MM.1S (cell line): Measurements from ENCODE around the gene PP2D1.

Experiments
- DNase-seq: peaks from one replicate; pipeline ENCODE4 v3.0.0-alpha.2; 2015
- H2AFZ ChIP-seq: fragments of 300-600 bp; sonication (generic); 2 replicates; pipeline ENCODE4 v1.6.0; 2016; ENCODE audit warnings: antibody characterized with exemption, low read length
- H3F3A ChIP-seq: fragments of 300-600 bp; sonication (generic); 2 replicates; pipeline ENCODE4 v1.6.1; 2016; ENCODE audit warnings: mild to moderate bottlenecking, antibody characterized with exemption, low read length, moderate library complexity, mixed read lengths; ENCODE audit not compliant: insufficient read depth
- H3K27ac ChIP-seq: fragments of 300-600 bp; sonication (generic); 2 replicates; pipeline ENCODE4 v1.5.1; 2016; ENCODE audit warnings: mild to moderate bottlenecking, low read length
- H3K27me3 ChIP-seq: fragments of 300-600 bp; sonication (generic); replicated peaks from 2 replicates; pipeline ENCODE4 v1.6.0; 2016; ENCODE audit warnings: low read length; ENCODE audit not compliant: insufficient read depth
- H3K36me3 ChIP-seq: fragments of 300-600 bp; sonication (generic); replicated peaks from 2 replicates; pipeline ENCODE4 v1.6.1; 2016; ENCODE audit warnings: mild to moderate bottlenecking, low read length, mixed read lengths; ENCODE audit not compliant: insufficient read depth
- H3K4me1 ChIP-seq: fragments of 300-600 bp; sonication (generic); 2 replicates; pipeline ENCODE4 v1.6.1; 2016; ENCODE audit warnings: low read length, mixed read lengths
- H3K4me2 ChIP-seq: fragments of 300-600 bp; sonication (generic); 2 replicates; pipeline ENCODE4 v1.6.0; 2016; ENCODE audit warnings: low read depth, low read length
- H3K4me3 ChIP-seq: fragments of 300-600 bp; sonication (generic); 2 replicates; pipeline ENCODE4 v1.5.1; 2016; ENCODE audit warnings: low read length, mixed read lengths
- H3K79me2 ChIP-seq: fragments of 300-600 bp; sonication (generic); 2 replicates; pipeline ENCODE4 v1.6.1; 2016; ENCODE audit warnings: mixed run types, low read length, mixed read lengths
- H3K9ac ChIP-seq: fragments of 300-600 bp; sonication (generic); 2 replicates; pipeline ENCODE4 v1.6.1; 2016; ENCODE audit warnings: low read length, mixed read lengths
- H3K9me2 ChIP-seq: fragments of 300-600 bp; sonication (generic); replicated peaks from 2 replicates; pipeline ENCODE4 v1.6.1; 2016; ENCODE audit warnings: mild to moderate bottlenecking, low read length, mixed read lengths; ENCODE audit not compliant: insufficient read depth
- H3K9me3 ChIP-seq: fragments of 300-600 bp; sonication (generic); replicated peaks from 2 replicates; pipeline ENCODE4 v1.6.1; 2016; ENCODE audit warnings: mild to moderate bottlenecking, low read length, mixed read lengths; ENCODE audit not compliant: insufficient read depth
- H4K20me1 ChIP-seq: fragments of 300-600 bp; sonication (generic); 2 replicates; pipeline ENCODE4 v1.6.1; 2016; ENCODE audit warnings: mild to moderate bottlenecking, low read length, moderate library complexity, mixed read lengths; ENCODE audit not compliant: insufficient read depth
- EZH2 ChIP-seq: fragments of 300-600 bp; sonication (generic); optimal IDR thresholded peaks from 2 replicates; pipeline ENCODE3; 2017; ENCODE audit warnings: low read depth, mild to moderate bottlenecking, antibody characterized with exemption, low read length, mixed read lengths
- EZH2phosphoT487 ChIP-seq: fragments of 300-600 bp; sonication (generic); IDR thresholded peaks from 2 replicates; pipeline ENCODE4 v1.6.1; 2018; ENCODE audit warnings: antibody characterized with exemption, low read length
- TF ChIP-seq, protein P1 (sequence below): fragments of 300-600 bp; sonication (generic); IDR thresholded peaks from 2 replicates; pipeline ENCODE4 v1.5.1; 2016; ENCODE audit warnings: antibody characterized with exemption, low read length, mixed read lengths

PP2D1 gene

DNA sequence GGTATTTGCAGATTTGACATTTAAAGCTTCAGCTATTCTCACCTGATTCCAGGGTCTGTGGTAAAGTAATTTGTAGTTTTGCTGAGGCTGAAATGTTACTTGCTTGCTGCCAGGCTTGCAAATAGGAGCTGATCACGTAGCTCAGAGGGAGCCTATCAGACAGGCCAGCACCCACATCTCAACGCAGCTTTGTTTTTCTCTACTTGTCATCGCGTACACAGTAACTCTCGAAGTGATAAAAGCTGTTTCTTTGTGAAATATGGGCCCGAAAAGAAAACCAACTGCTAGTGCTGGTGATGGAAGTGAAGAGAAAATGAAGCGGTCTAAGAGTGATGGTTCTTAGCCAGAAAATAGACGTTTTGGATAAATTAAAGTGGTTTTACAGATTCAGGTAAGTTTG, 41.7 kb downstream of the PP2D1 start:
- Histone ChIP-seq H3K4me2 (no peak overlapping the region), H3K27me3 (no peaks in the 10 kb centered on the region), H3K27ac (no peak overlapping the region), H3F3A (no peaks in the 10 kb centered on the region), H2AFZ (no peak overlapping the region), H3K4me1 (no peaks in the 10 kb centered on the region), H4K20me1 (no peaks in the 10 kb centered on the region), H3K79me2 (peaks cover 70% of the 10 kb centered on the region), H3K9me3 (no peaks in the 10 kb centered on the region), H3K4me3 (no peak overlapping the region), H3K36me3 (no peaks in the 10 kb centered on the region; the same call in 1 of the 2 replicates), H3K9me2 (no peaks in the 10 kb centered on the region), H3K9ac (no peak overlapping the region)
- no peak for DNase-seq
- TF ChIP-seq EZH2phosphoT487, result no peak
- TF ChIP-seq EZH2, result no peak
- TF ChIP-seq, protein P1, sequence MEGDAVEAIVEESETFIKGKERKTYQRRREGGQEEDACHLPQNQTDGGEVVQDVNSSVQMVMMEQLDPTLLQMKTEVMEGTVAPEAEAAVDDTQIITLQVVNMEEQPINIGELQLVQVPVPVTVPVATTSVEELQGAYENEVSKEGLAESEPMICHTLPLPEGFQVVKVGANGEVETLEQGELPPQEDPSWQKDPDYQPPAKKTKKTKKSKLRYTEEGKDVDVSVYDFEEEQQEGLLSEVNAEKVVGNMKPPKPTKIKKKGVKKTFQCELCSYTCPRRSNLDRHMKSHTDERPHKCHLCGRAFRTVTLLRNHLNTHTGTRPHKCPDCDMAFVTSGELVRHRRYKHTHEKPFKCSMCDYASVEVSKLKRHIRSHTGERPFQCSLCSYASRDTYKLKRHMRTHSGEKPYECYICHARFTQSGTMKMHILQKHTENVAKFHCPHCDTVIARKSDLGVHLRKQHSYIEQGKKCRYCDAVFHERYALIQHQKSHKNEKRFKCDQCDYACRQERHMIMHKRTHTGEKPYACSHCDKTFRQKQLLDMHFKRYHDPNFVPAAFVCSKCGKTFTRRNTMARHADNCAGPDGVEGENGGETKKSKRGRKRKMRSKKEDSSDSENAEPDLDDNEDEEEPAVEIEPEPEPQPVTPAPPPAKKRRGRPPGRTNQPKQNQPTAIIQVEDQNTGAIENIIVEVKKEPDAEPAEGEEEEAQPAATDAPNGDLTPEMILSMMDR, result no peak

DNA sequence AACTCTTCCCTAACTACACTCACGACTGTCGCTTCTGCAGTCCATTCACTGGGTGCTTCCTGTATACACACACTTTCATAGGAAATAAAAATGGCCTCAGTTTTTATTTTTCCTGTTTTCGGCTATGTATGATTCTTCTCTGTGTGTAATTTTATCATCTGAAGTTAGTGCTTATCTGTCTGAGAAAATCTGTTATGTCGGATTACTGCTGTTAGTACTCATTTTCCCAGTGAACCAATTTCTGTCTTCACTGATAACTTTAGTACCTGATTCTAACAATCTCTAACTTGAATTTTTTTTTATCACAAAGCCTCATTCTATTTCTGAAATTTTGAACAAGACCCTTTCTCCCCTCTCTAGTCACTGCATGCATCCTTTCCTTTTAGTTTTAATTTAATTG, 44.3 kb downstream of the PP2D1 start:
- Histone ChIP-seq H3K36me3 (no peaks in the 10 kb centered on the region), H3K27ac (no peak overlapping the region), H3K4me3 (no peak overlapping the region), H3F3A (no peaks in the 10 kb centered on the region), H2AFZ (no peak overlapping the region), H4K20me1 (no peaks in the 10 kb centered on the region), H3K4me1 (no peaks in the 10 kb centered on the region), H3K9me3 (no peaks in the 10 kb centered on the region), H3K27me3 (no peaks in the 10 kb centered on the region), H3K9ac (no peak overlapping the region), H3K4me2 (no peak overlapping the region), H3K79me2 (peaks cover 85% of the 10 kb centered on the region), H3K9me2 (no peaks in the 10 kb centered on the region)
- no peak for TF ChIP-seq EZH2
- no peak for DNase-seq

DNA sequence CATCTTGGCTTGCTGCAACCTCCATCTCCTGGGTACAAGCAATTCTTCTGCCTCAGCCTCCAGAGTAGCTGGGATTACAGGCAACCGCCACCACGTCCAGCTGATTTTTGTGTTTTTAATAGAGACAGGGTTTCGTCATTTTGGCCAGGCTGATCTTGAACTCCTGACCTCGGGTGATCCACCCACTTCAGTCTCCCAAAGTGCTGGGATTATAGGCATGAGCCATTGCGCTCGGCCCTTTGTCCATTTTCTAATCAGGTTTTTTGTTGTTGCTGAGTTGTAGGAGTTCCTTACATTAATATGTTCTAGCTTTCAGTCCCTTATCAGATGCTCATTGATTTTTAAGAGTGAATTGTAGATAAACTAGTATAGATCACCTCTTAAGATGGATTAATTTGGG, 44.9 kb downstream of the PP2D1 start:
- Histone ChIP-seq H3K36me3 (no peaks in the 10 kb centered on the region), H3K9ac (no peak overlapping the region), H3K27me3 (no peaks in the 10 kb centered on the region), H3K4me1 (no peaks in the 10 kb centered on the region), H3K27ac (no peak overlapping the region), H4K20me1 (no peaks in the 10 kb centered on the region), H3K4me2 (no peak overlapping the region), H3K9me2 (no peaks in the 10 kb centered on the region), H3K9me3 (no peaks in the 10 kb centered on the region), H3K79me2 (peaks cover 85% of the 10 kb centered on the region), H3F3A (no peaks in the 10 kb centered on the region), H3K4me3 (no peak overlapping the region), H2AFZ (no peak overlapping the region)
- TF ChIP-seq EZH2phosphoT487 (no peak), EZH2 (no peak)
- TF ChIP-seq, protein P1, result no peak
- DNase-seq, result no peak

DNA sequence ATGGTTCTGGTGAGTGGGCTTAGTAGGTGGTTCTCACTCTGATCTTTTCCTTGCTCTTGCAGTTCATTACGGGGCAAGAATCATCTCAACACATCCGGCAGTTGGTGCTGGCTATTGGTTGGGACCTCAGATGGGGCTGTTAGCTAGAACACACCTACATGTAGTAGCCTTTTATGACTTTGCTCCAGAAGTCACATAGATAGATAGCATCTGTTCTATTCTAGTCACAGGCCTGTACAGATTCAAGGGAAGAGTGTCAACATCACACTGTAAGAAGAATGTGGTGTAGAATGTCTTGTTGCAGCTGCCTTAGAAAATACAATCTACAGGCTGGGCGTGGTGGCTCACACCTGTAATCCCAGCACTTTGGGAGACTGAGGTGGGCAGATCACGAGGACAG, 50.1 kb downstream of the PP2D1 start:
- no peak overlapping the region for H3K9ac ChIP-seq
- H3K4me3 ChIP-seq, result no peak overlapping the region
- DNase-seq, result no peak
- H3K9me2 ChIP-seq, result no peaks in the 10 kb centered on the region
- peaks cover 96% of the 10 kb centered on the region for H3K79me2 ChIP-seq
- no peaks in the 10 kb centered on the region for H3K9me3 ChIP-seq
- 0 out of 2 replicates have a peak, but pooled peaks cover 3% of the 10 kb centered on the region for H4K20me1 ChIP-seq
- H3K4me1 ChIP-seq, result no peaks in the 10 kb centered on the region
- no peak overlapping the region for H3K4me2 ChIP-seq
- H3F3A ChIP-seq, result no peaks in the 10 kb centered on the region
- H3K27ac ChIP-seq, result no peak overlapping the region
- no peaks in the 10 kb centered on the region for H3K27me3 ChIP-seq
- 0 out of 2 replicates have a peak, but pooled peaks cover 4% of the 10 kb centered on the region for H3K36me3 ChIP-seq
- H2AFZ ChIP-seq, result no peak overlapping the region
- no peak for TF ChIP-seq EZH2
- TF ChIP-seq, protein P1, result no peak
- TF ChIP-seq EZH2phosphoT487, result no peak
